ENCODE results near the gene IL23R. TPM values are rescaled to one million over a fixed set of nuclear protein-coding genes. Genes with fewer than 3 reads are reported as not detected.

Gene IL23R
- total RNA-seq, 1 donor from 2014 or later, result not detected

- intact Hi-C loops (cut with micrococcal nuclease), result no loop called here
- TF ChIP-seq, protein P1, sequence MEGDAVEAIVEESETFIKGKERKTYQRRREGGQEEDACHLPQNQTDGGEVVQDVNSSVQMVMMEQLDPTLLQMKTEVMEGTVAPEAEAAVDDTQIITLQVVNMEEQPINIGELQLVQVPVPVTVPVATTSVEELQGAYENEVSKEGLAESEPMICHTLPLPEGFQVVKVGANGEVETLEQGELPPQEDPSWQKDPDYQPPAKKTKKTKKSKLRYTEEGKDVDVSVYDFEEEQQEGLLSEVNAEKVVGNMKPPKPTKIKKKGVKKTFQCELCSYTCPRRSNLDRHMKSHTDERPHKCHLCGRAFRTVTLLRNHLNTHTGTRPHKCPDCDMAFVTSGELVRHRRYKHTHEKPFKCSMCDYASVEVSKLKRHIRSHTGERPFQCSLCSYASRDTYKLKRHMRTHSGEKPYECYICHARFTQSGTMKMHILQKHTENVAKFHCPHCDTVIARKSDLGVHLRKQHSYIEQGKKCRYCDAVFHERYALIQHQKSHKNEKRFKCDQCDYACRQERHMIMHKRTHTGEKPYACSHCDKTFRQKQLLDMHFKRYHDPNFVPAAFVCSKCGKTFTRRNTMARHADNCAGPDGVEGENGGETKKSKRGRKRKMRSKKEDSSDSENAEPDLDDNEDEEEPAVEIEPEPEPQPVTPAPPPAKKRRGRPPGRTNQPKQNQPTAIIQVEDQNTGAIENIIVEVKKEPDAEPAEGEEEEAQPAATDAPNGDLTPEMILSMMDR (IDR thresholded peaks at IDR 0.05; ENCODE audit: borderline replicate concordance), result no peak
Observed at GRCh38 chr1:67270541-67270940, 104.3 kb downstream of the IL23R start.

GRCh38 chr1:67273591-67273990, 107.3 kb downstream of the IL23R start:
- TF ChIP-seq, protein P1 (IDR thresholded peaks at IDR 0.05; ENCODE audit: borderline replicate concordance), result no peak
- Histone ChIP-seq H3K27me3 (ENCODE audit: low read depth) (no peaks in the 10 kb centered on the region), H3K36me3 (no peaks in the 10 kb centered on the region)

More at GRCh38 chr1:67270541-67270940, 104.3 kb downstream of the IL23R start:
- H3K27me3 ChIP-seq (ENCODE audit: low read depth), result peaks cover 5% of the 10 kb centered on the region
- H3K4me3 ChIP-seq, result no peak overlapping the region
- no peak for DNase-seq
- H3K36me3 ChIP-seq, result no peaks in the 10 kb centered on the region
- H3K27ac ChIP-seq (replicated peaks), result no peak overlapping the region
- H3K9me3 ChIP-seq (replicated peaks), result peaks cover 16% of the 10 kb centered on the region
- H3K4me1 ChIP-seq, result no peaks in the 10 kb centered on the region

DNA sequence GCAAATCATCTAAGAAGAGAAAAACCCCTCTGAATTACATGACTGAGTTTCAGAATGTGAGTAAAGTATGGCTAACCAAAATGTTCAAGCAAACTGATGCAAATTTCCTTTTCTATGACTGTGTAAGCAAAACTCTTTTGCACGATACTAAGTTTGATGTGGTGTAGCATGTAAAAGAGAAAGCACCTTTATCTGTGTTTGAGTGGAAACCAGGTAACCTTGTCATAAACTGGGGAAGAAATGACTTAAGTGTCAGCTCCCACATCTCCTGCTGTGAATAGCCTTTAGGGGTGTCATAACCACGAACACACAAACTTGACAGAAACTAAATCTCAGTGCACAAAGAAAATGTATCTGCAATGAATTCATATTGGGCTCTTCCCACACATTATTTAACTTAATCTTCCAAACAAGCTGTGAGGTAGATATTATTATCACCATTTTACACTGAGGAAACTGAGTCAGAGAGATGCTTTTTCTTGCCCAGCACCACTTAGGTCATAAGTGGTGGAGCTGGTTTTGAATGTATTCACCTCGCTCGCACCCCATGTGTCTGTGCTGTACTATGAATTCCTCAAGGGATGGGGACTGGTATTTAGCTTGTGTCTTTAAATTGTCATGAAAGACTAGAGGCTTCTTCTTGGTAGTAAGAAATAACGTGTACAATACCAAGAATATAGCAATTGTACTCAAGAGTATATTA, 108.5 kb downstream of the IL23R start:
- H3K27ac ChIP-seq (replicated peaks), result no peak overlapping the region
- no peak for DNase-seq
- H3K4me3 ChIP-seq, result no peak overlapping the region
- no peaks in the 10 kb centered on the region for H3K27me3 ChIP-seq (ENCODE audit: low read depth)
- peaks cover 26% of the 10 kb centered on the region for H3K9me3 ChIP-seq (replicated peaks)
- TF ChIP-seq, protein P1 (IDR thresholded peaks at IDR 0.05; ENCODE audit: borderline replicate concordance), result no peak
- intact Hi-C loops (cut with micrococcal nuclease), result no loop called here
- H3K4me1 ChIP-seq, result no peaks in the 10 kb centered on the region
- H3K36me3 ChIP-seq, result no peaks in the 10 kb centered on the region

More at GRCh38 chr1:67273591-67273990, 107.3 kb downstream of the IL23R start:
- H3K9me3 ChIP-seq (replicated peaks), result peaks cover 26% of the 10 kb centered on the region
- no peak overlapping the region for H3K4me3 ChIP-seq
- no peaks in the 10 kb centered on the region for H3K4me1 ChIP-seq
- no peak for DNase-seq
- H3K27ac ChIP-seq (replicated peaks), result no peak overlapping the region
- intact Hi-C loops (cut with micrococcal nuclease), result no loop called here

DNA sequence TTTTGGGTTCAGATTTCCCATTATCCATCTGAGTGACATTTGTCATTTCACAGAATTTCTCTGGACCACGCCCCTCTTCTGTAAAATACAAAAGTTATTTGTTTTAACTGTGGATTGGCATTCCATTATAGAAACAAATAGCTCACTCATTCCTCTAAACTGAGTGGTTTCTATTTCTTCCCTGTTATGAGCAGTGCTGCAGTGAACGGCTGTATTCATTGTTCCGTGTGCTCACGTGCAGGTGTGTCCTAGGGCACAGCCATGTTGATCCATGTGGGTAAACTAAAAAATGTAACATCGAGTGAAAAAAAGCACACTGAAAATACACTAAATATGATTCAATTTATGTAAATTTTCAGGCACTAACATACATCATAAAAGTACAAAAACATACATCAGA, 114.4 kb downstream of the IL23R start:
- no peak for DNase-seq
- H3K4me1 ChIP-seq, result no peaks in the 10 kb centered on the region
- intact Hi-C loops (cut with micrococcal nuclease), result no loop called here
- H3K9me3 ChIP-seq (replicated peaks), result peaks cover 8% of the 10 kb centered on the region
- H3K27ac ChIP-seq (replicated peaks), result no peak overlapping the region
- no peaks in the 10 kb centered on the region for H3K36me3 ChIP-seq
- no peak overlapping the region for H3K4me3 ChIP-seq
- TF ChIP-seq, protein P1 (IDR thresholded peaks at IDR 0.05; ENCODE audit: borderline replicate concordance), result no peak
- H3K27me3 ChIP-seq (ENCODE audit: low read depth), result no peaks in the 10 kb centered on the region

- no peak for DNase-seq
- Histone ChIP-seq H3K27ac (replicated peaks) (no peak overlapping the region), H3K36me3 (no peaks in the 10 kb centered on the region), H3K4me1 (no peaks in the 10 kb centered on the region), H3K9me3 (replicated peaks) (peaks cover 2% of the 10 kb centered on the region), H3K4me3 (no peak overlapping the region), H3K27me3 (ENCODE audit: low read depth) (no peaks in the 10 kb centered on the region)
- intact Hi-C loops (cut with micrococcal nuclease), result no loop called here
- TF ChIP-seq, protein P1 (IDR thresholded peaks at IDR 0.05; ENCODE audit: borderline replicate concordance), result no peak
Observed at GRCh38 chr1:67281244-67281643, 115.0 kb downstream of the IL23R start.

Data from left ventricle myocardium inferior (tissue), 1 donor.